ELR (cell line): Measurements from ENCODE around the gene BMP5.

Experiments used
- DNase-seq: peaks from one replicate; pipeline ENCODE4 v3.0.0-alpha.2; 2015; ENCODE audit warnings: low read depth

The BMP5 gene

GRCh38 chr6:55811074-55811473, 64.3 kb downstream of the BMP5 start:
- no peak for DNase-seq

DNA sequence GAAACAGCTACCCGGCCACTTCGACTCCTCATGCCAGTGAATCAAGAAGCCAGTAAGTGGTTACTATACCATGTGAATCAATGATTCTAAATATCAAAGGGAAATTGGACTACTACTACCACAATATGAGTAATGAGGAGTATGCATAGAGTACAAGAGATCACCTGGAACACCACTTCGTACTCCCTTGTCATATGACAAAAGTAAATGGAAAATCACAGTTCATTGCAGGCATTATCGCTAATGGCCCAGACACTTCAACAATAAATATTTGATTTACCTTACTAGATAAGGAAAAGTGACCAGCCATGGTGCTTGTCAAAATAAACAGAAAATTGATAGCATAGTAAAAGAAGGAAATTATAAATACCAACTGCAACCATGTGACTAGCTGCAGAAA, 73.1 kb downstream of the BMP5 start:
- no peak for DNase-seq

DNA sequence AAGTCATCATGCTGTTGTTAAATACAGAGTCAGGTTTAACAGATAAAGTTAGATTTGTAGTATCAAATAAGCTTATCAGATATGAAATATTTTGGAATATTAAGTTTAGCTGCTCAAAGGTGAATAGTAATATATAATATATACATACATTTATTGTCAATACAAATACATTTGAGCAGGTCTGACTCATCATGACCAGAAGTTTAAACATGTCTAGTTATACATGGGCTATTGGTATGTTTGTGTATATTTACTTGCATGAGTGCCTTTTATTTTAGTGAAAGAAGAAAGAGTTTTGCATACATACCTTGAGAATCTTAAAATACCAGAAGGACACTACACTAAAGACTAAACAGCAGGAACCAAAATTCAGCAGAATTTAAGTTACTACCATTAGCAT, 76.8 kb downstream of the BMP5 start:
- no peak for DNase-seq

DNA sequence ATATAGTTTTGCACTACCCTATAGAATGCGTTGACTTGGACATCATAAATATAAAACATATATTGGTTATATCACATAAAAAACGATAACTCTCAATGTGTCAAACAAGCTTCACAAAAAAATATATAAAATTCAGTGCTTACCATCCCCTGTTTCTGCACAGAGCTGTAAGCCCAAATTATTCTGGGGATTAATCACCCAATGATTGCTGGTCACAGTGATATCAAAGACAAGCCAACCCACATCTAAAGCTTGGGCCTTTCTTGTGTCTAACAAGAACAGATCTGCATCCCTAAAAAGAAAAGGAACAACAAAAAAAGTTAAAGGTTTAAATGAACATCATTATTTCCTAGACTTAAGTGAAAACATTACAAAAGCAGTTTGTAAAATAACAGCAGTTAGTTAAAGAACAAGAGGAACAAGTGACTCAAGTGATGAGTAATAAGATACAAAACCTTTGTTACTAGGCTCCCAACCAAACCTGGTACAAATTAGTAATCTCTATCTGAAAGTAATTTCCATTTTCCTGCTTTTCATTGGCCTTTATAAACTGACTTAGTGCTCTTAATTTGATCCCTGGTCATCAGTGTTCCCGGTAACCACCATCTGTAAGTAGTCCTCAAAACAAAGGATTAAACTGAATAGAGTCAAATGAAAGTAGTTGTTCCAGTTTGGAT, 81.1 kb downstream of the BMP5 start:
- peak; percentile 75 for DNase-seq

DNA sequence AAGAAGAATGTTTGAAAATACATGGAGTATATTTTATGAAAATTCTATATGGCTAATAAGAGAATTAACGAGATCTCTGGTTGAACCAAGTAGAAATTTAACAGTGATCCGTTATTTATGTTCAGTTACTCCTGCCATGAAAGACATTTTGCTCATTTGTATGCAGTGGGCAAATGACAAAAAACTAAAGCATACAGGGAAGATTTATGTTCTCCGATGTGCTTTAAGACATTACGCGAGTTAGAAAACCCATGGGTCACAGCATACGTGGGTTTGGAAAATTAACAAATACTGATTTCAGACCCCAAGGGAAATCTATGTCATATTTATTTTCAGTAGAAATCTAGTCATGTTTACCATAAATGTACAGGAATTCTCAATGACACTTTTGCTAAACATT, 90.1 kb downstream of the BMP5 start:
- DNase-seq: no peak

- DNase-seq: no peak
These were observed 93.1 kb downstream of the BMP5 start for GRCh38 chr6:55782275-55782674.

GRCh38 chr6:55778705-55779104, 96.7 kb downstream of the BMP5 start:
- DNase-seq: no peak

- DNase-seq: peak; percentile 34
These were observed 97.9 kb downstream of the BMP5 start for GRCh38 chr6:55777469-55777868.

GRCh38 chr6:55776113-55776512, 99.3 kb downstream of the BMP5 start:
- no peak for DNase-seq

DNA sequence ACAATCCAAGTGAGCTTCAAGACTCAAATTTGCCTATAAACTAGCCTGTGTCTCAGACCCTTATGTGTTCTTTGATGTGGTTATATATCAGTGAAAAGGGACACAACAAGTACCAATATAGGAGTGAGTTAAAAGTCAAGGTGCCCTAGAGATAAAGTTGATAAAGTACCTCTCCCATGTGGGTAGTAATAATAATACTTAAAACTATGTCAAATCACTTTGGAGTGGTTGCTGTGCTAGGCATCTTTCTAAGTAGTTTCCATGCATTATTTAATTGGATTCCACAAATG, 100.4 kb downstream of the BMP5 start:
- DNase-seq: no peak

GRCh38 chr6:55774286-55775028, 100.9 kb downstream of the BMP5 start:
- no peak for DNase-seq

- DNase-seq: no peak
These were observed 101.7 kb downstream of the BMP5 start for GRCh38 chr6:55773620-55774216.

- DNase-seq: no peak
These were observed 102.7 kb downstream of the BMP5 start for GRCh38 chr6:55772730-55773129.

- no peak for DNase-seq
These were observed 115.9 kb downstream of the BMP5 start for GRCh38 chr6:55759536-55759935.

DNA sequence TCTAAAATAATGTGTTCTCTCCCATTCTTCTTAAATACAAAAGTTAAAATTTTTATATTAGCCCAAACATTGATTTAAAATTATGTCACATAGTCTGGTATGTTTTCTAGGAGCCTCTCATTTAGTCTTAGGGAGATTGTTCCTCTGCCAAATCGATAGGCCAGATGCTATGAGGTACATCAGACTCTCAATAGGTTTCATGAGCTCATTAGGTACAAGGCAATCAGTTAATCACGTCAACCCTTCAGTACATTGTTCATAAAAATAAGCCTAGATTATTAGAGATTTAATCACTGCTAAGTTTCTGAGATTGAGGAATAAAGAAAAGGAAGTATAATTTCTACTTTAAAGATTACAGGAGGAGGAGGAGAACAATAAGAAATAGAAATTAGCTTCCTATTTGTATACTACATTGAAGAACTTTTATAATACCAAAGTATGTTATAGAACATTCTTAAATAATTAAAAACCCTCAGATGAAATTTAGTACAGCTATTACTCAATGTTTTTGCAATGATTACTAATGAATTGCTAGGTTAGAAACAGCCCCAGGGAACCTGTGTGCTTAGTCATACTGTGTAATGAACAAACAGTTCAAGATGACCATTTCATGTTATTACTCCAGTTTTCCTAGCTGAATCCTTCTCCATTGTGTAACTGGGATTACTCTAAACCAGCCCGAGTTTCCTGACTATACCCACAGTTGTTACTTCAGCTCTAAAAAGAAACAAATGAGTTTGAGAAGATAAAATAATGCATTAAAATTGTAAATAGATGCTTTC, 117.0 kb downstream of the BMP5 start:
- DNase-seq: peak; percentile 96

- DNase-seq: no peak
These were observed 118.8 kb downstream of the BMP5 start for GRCh38 chr6:55756531-55757031.

DNA sequence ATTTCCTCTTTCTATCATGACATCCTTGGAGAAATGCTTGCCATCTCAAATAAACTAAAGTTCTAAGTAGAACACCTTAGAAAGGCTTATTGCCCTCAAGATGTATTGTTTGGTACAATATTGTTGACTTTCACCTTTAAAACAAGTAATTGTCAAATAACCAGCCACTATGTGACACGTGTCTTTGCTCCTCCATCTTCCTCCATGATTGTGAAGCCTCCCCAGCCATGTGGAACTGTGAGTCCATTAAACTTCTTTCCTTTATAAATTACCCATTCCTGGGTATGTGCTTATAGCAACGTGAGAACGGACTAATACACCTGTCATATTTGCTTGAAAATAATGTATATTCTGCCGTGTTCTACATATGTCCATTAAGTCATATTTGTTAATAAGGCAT, 126.5 kb downstream of the BMP5 start:
- DNase-seq: no peak

DNA sequence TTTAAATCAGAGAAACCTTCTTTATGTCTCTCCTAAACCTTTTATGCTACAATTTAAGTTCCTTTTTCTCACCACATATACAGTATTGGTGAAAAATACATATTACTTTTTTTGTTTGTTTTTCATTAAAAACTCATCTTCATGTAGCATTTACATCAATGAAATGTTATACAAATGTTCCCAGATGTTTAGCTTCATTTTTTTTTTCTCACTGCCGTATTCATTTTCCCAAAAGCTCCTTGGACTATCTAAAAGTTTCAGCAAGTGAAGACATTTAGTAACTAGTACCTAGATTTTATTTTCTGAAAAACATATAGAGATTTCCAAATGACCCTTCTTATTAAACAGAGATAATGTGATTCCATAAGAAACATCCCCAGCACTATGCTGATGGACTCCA, 128.9 kb downstream of the BMP5 start:
- DNase-seq: no peak

GRCh38 chr6:55734256-55734655, 141.1 kb downstream of the BMP5 start:
- DNase-seq: no peak

- DNase-seq: no peak
These were observed 145.7 kb downstream of the BMP5 start for GRCh38 chr6:55729665-55730064.

DNA sequence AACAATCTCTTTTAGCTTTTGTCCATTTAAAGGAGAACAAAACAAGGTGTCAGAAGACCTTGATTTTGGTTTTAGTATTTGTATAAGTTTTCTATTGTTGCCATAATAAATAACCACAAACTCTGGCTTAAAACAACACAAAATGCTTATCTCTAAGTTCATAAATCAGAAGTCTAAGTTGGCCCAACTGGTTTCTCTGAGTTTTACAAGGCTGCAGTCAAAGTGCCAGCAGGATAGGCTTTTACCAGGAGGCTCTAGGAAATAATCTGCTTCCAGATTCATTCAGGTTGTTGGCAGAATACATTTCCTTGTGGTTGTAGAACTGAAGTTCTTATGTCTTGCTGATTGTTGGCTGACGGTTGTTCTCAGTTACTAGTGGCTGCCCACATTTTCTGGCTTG, 149.2 kb downstream of the BMP5 start:
- no peak for DNase-seq

DNA sequence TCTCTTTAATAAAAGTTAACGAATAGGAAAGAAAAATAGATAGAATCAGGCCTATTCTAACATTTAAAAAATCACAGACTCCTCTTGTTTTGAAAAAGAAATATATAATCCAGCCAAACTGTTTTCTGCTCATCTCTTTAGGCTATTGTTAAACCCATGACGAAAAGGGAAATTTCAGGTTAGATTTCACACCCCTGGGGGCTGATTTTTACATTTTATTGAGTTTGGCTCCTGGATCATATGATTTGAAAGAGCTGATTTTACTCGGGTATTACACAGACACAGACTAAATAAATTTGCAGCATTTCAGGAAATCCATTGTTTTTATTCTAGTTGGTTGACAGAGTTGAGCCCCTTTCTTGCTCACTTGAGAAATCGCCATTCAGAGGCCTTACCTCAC, 160.6 kb downstream of the BMP5 start:
- no peak for DNase-seq

- DNase-seq: peak; percentile 11
These were observed 162.0 kb downstream of the BMP5 start for GRCh38 chr6:55713436-55713835.
